GM21576 (cell line): ENCODE results near the gene NRSN2.
A peak's percentile ranks its signal among the peaks of the same experiment; 100 is the strongest.
"Not testable (repeated sequence)": the region's sequence is repeated elsewhere in the genome, so short reads cannot be mapped to it uniquely, and the experiment has no call there.

Experiments used
- ATAC-seq: cut with Tn5 transposase; IDR thresholded peaks from one replicate; pipeline ENCODE4 v1.9.1; 2021; ENCODE audit warnings: mild to moderate bottlenecking, moderate library complexity; ENCODE audit not compliant: unreplicated experiment

The NRSN2 gene

GRCh38 chr20:325045-325888 lies 21.6 kb upstream of the NRSN2 start, which contains the start of gene SOX12:
TSS of gene SOX12 (plus strand) at chr20:325552. CDS start at chr20:325925, 373 bp downstream.
- ATAC-seq = peak; percentile 64

GRCh38 chr20:325889-326644 lies 20.8 kb upstream of the NRSN2 start:
- no peak for ATAC-seq

- no peak for ATAC-seq
Observed at GRCh38 chr20:326645-327185, 20.2 kb upstream of the NRSN2 start.

GRCh38 chr20:327186-328026 lies 19.5 kb upstream of the NRSN2 start:
- ATAC-seq = no peak

GRCh38 chr20:328027-328974 lies 18.6 kb upstream of the NRSN2 start:
- ATAC-seq = no peak

- ATAC-seq = no peak
Observed at GRCh38 chr20:328975-329695, 17.8 kb upstream of the NRSN2 start.

- no peak for ATAC-seq
Observed at GRCh38 chr20:329851-330232, 17.1 kb upstream of the NRSN2 start.

- no peak for ATAC-seq
Observed at GRCh38 chr20:330233-331149, 16.4 kb upstream of the NRSN2 start.

- no peak for ATAC-seq
Observed at GRCh38 chr20:334578-334977, 12.3 kb upstream of the NRSN2 start.

GRCh38 chr20:336040-336439 lies 10.9 kb upstream of the NRSN2 start:
- not testable (repeated sequence) for ATAC-seq

GRCh38 chr20:341682-342081 lies 5.2 kb upstream of the NRSN2 start:
- no peak for ATAC-seq

GRCh38 chr20:343107-343506 lies 3.8 kb upstream of the NRSN2 start:
- no peak for ATAC-seq

- ATAC-seq = no peak
Observed at GRCh38 chr20:346033-346639, 775 bp upstream of the NRSN2 start.

GRCh38 chr20:347317-347639 lies 367 bp downstream of the NRSN2 start:
- ATAC-seq = no peak

- peak; percentile 76 for ATAC-seq
Observed at GRCh38 chr20:347640-348484, 951 bp downstream of the NRSN2 start.

GRCh38 chr20:348972-349841 lies 2.3 kb downstream of the NRSN2 start:
- no peak for ATAC-seq
